T-helper 1 cell treated with Interleukin-12 subunit alpha and Interleukin-12 subunit beta and Interleukin-4 antibody, amounts not matched to agents 30 μg/mL and 1 μg/mL, for 36 hours (primary cell): ENCODE measurements around the gene MKRN2OS.
A peak's percentile ranks its signal among the peaks of the same experiment; 100 is the strongest.
"Not testable (repeated sequence)": the region's sequence is repeated elsewhere in the genome, so short reads cannot be mapped to it uniquely, and the experiment has no call there.

Experiments
- H3K27ac Mint-ChIP-seq: one replicate; pipeline ENCODE4 v1.8.0; 2021; ENCODE audit warnings: mild to moderate bottlenecking, mixed read lengths
- H3K27me3 Mint-ChIP-seq: one replicate; pipeline ENCODE4 v1.8.0; 2021; ENCODE audit warnings: low read depth, mixed read lengths
- H3K36me3 Mint-ChIP-seq: one replicate; pipeline ENCODE4 v1.8.0; 2021; ENCODE audit warnings: low read depth, mixed read lengths
- H3K4me1 Mint-ChIP-seq: one replicate; pipeline ENCODE4 v1.8.0; 2021; ENCODE audit warnings: low read depth, mixed read lengths
- H3K4me3 Mint-ChIP-seq: one replicate; pipeline ENCODE4 v1.8.0; 2021; ENCODE audit warnings: mild to moderate bottlenecking, moderate library complexity, mixed read lengths
- H3K9me3 Mint-ChIP-seq: one replicate; pipeline ENCODE4 v1.8.0; 2021; ENCODE audit warnings: mixed read lengths

The MKRN2OS gene

DNA sequence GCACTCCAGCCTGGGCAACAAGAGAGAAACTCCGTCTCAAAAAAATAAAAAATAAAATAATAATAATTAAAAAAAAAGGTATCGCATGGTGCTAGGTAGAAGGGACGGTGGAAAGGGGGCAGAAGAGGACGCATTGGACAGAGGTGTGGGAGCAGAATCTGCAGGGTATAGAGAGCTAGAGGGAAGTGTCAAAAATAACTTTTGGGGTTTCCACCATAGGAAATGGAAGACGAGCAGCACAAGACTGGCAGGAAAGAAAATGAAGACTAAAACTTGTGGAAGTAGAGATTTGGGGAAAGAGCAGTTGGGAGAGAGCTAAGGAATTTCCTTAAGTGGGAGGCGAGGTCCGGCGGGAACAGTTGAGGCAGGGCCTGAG is 11.0 kb upstream of the MKRN2OS start:
- Mint-ChIP-seq H3K36me3 (no peaks in the 10 kb centered on the region), H3K27me3 (peaks cover 30% of the 10 kb centered on the region), H3K4me3 (peak overlapping the region; percentile 92), H3K27ac (peak overlapping the region; percentile 82), H3K4me1 (peaks cover 32% of the 10 kb centered on the region), H3K9me3 (no peaks in the 10 kb centered on the region)

DNA sequence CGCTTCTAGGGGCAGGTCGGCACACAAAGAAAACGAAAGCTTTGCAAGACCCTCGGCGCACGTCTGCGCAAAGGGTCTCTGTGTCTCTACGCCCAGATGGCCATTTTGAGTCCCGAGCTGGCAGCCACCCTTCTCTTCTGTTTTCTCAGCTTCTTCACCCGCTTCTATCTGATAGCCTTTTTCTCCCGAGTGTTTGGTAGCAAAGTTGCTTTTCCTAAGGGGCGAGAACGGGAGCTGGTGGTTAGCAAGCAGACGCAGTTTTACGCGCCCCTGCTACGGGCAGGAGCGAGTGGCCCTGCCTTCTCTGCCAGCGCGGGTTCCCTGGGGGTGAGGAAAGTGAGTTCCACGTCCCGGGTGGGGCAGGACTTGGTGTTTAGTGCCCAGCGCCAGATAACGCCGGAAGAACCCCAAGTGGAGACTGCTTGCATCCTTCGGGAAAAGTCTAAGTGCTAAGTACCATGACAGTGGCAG is 8.7 kb upstream of the MKRN2OS start:
- Mint-ChIP-seq H3K4me1 (peaks cover 21% of the 10 kb centered on the region), H3K27me3 (peaks cover 38% of the 10 kb centered on the region), H3K9me3 (no peaks in the 10 kb centered on the region), H3K27ac (no peak overlapping the region), H3K36me3 (no peaks in the 10 kb centered on the region), H3K4me3 (peak overlapping the region; percentile 75)

DNA sequence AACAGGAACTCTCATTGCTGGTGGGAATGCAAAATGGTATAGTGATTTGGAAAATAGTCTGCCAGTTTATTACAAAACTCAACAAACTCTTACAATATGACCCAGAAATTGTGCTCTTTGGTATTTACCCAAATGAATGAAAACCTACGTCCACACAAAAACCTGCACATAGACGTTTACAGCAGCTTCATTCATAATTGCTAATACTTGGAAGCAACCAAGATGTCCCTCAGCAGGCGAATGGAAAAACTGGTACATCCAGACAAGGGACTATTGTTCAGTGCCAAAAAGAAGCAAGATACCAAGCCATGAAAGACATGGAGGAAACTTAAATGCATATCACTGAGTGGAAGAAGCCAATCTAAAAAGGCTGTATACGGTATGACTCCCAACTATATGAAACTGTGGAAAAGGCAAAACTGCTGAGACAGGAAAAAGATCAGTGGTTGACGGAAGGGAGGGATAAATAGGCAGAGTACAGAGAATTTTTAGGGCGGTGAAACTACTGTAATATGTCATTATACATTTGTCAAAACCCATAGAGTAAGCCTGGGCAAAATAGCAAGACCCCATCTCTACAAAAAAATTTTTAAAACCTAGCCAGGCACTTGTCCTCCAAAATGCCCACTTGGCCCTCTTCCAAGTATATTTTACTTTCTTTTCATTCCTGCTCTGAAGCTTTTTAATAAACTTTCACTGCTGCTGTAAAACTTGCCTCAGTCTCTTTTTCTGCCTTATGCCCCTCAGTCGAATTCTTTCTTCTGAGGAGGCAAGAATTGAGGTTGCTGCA is 4.9 kb upstream of the MKRN2OS start:
- no peaks in the 10 kb centered on the region for H3K36me3 Mint-ChIP-seq
- H3K9me3 Mint-ChIP-seq: no peaks in the 10 kb centered on the region
- no peak overlapping the region for H3K4me3 Mint-ChIP-seq
- peaks cover 29% of the 10 kb centered on the region for H3K27me3 Mint-ChIP-seq
- H3K4me1 Mint-ChIP-seq: peaks cover 7% of the 10 kb centered on the region
- H3K27ac Mint-ChIP-seq: no peak overlapping the region

DNA sequence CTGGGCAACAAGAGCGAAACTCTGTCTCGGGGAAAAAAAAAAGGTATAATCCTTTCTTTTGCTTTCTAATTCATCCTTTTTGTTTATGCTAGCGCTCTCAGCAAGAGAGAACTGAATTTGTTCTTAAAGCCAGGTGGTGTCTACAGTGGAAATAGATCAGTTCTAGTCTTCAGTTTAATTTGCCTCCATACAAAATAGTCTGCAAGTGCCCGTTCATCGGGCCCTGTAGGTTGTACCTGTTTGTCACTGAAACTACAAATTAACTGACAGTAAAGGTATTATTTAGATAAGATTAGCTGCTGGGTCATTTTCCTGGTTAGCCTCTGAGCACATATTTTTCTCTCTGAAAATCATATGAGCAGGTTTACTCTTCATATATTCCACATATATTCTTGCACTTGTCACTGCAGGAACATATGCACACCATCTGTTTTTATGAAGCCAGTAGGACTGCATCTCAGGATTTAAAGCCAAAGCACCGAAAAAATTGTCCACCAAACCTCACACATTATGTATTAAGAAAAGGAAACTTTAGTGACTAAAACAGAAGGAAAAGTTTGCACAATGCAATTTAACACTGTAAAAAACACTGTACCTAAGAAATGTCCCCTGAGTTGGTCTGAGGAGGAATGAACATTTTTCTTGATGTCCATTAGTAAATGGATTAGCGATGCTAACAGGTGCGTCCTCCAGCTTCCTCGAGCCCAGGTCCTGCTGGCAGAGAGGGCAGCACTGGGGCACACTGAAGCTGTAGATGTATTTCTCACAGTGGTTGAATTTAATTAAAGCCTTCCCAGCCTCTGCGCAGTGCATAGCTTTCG is 437 bp downstream of the MKRN2OS start:
- H3K27ac Mint-ChIP-seq: no peak overlapping the region
- H3K36me3 Mint-ChIP-seq: no peaks in the 10 kb centered on the region
- H3K4me1 Mint-ChIP-seq: peaks cover 3% of the 10 kb centered on the region
- no peaks in the 10 kb centered on the region for H3K9me3 Mint-ChIP-seq
- no peak overlapping the region for H3K4me3 Mint-ChIP-seq
- peaks cover 3% of the 10 kb centered on the region for H3K27me3 Mint-ChIP-seq

DNA sequence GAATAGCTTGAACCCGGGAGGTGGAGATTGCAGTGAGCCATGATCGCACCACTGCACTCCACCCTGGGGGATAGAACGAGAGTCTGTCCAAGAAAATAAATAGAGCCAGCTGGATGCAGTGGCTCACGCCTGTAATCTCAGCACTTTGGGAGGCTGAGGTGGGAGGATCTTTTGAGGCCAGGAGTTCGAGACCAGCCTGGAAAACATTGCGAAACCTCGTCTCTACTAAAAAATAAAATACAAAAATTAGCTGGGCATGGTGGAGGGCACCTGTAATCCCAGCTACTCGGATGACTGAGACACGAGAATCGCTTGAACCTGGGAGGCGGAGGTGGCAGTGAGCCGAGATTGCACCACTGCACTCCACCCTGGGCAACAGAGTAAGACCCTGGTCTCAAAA is 1.8 kb downstream of the MKRN2OS start:
- H3K4me3 Mint-ChIP-seq, H3K36me3 Mint-ChIP-seq, H3K27me3 Mint-ChIP-seq, H3K9me3 Mint-ChIP-seq, H3K4me1 Mint-ChIP-seq, H3K27ac Mint-ChIP-seq: not testable (repeated sequence)

DNA sequence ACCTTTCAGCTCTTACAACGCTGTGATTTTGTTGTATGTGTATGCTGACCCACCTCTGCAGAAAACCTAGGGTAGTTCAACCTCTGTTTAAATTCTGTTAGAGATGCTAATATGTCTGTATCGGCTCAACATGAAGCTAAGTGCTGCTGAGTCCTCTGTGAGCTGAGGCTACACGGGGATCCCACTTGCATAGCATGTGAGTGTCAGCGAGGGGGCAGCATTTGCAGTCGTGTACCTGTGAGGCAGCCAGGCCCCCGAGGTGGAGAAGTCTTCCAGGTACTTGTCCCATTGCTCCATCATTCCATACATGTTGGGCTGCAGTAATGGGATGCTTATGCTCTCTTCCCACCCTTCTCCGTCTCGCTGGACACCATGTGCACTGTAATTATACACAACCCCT is 3.7 kb downstream of the MKRN2OS start:
- Mint-ChIP-seq H3K27me3 (no peaks in the 10 kb centered on the region), H3K4me1 (peaks cover 3% of the 10 kb centered on the region), H3K36me3 (no peaks in the 10 kb centered on the region), H3K9me3 (no peaks in the 10 kb centered on the region), H3K4me3 (no peak overlapping the region), H3K27ac (no peak overlapping the region)

DNA sequence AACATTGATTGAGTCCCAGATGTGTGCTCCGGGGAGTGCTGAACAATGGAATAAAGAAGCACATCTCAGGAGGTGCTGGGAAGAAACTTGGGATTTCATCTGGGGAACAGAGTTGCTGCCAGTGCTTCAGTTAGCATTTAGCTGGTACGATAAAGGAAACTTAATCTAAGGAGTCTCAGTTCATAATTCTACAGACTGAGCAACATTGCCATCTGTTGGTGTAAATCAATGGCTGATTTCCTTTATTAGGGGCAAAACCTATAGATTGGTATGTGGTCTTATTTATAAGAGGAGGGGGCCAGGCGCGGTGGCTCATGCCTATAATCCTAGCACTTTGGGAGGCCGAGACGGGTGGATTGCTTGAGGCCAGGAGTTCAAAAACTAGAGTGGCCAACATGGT is 8.9 kb downstream of the MKRN2OS start:
- H3K27me3 Mint-ChIP-seq: no peaks in the 10 kb centered on the region
- peaks cover 1% of the 10 kb centered on the region for H3K36me3 Mint-ChIP-seq
- H3K27ac Mint-ChIP-seq: no peak overlapping the region
- H3K4me3 Mint-ChIP-seq: no peak overlapping the region
- H3K4me1 Mint-ChIP-seq: no peaks in the 10 kb centered on the region
- no peaks in the 10 kb centered on the region for H3K9me3 Mint-ChIP-seq

DNA sequence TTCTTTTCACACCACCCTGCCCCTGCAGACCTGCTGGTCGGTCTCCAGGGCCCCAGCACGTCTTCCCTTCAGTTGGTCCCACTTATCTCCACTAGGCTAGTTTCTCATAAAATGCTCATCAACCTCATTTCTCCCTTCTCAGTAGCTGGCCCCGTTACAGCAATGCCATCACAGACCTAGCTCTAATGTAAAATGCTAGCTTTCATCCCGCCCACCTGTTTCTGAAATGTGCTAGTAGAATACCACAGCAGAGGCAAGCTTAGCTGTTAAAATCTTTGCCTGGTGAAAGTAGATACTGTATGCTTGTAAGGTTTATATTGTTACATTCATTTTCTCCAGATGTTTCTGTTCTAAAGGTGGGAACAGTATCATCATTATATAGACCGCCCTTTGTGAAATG is 13.1 kb downstream of the MKRN2OS start:
- H3K36me3 Mint-ChIP-seq: peaks cover 1% of the 10 kb centered on the region

DNA sequence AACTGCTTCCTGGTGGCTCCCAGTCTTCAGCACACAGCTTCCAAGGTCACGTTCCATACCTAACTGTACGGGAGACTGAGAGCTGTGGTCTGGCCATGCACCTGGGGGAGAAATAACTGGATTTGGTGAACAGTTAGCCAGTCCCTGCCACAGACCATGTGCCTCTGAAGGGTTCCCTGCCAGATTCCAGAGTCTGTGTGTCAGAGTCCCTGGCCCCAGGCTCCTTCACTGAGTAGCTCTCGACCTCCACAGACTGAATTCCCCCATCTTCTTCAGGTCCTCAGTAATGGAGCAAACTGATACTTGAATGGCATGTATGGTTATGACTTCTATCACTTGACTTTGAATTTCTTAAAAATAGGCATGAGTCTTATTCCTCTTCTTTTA is 17.5 kb downstream of the MKRN2OS start:
- no peaks in the 10 kb centered on the region for H3K36me3 Mint-ChIP-seq
- no peaks in the 10 kb centered on the region for H3K27me3 Mint-ChIP-seq
- no peak overlapping the region for H3K4me3 Mint-ChIP-seq
- H3K9me3 Mint-ChIP-seq: no peaks in the 10 kb centered on the region
- no peaks in the 10 kb centered on the region for H3K4me1 Mint-ChIP-seq
- no peak overlapping the region for H3K27ac Mint-ChIP-seq

More for the DNA sequence above, 13.1 kb downstream of the MKRN2OS start:
- H3K4me3 Mint-ChIP-seq: no peak overlapping the region
- no peak overlapping the region for H3K27ac Mint-ChIP-seq
- H3K9me3 Mint-ChIP-seq: no peaks in the 10 kb centered on the region
- H3K27me3 Mint-ChIP-seq: no peaks in the 10 kb centered on the region
- H3K4me1 Mint-ChIP-seq: no peaks in the 10 kb centered on the region

DNA sequence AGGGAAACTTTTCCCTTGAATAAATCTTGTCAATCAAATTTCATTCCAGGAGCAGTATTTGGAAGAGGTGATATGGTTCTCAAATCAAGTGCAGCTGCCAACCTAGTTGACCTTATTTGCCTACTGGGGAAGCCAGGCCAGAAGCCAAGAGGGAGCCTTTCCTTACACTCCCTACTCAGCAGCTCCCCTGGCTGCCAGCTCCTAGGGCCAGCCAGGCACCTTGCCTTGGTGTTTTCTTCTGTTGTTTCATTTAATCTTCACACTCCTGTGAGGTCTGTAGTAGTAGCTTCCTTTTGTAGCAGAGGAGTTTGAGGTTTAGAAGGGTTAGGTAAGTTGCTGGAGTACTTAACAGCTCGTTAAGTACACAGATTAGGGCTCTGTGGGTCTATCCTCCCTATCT is 22.6 kb downstream of the MKRN2OS start:
- no peak overlapping the region for H3K27ac Mint-ChIP-seq
- H3K9me3 Mint-ChIP-seq: no peaks in the 10 kb centered on the region
- peaks cover 5% of the 10 kb centered on the region for H3K36me3 Mint-ChIP-seq
- H3K27me3 Mint-ChIP-seq: no peaks in the 10 kb centered on the region
- H3K4me1 Mint-ChIP-seq: no peaks in the 10 kb centered on the region
- H3K4me3 Mint-ChIP-seq: no peak overlapping the region

DNA sequence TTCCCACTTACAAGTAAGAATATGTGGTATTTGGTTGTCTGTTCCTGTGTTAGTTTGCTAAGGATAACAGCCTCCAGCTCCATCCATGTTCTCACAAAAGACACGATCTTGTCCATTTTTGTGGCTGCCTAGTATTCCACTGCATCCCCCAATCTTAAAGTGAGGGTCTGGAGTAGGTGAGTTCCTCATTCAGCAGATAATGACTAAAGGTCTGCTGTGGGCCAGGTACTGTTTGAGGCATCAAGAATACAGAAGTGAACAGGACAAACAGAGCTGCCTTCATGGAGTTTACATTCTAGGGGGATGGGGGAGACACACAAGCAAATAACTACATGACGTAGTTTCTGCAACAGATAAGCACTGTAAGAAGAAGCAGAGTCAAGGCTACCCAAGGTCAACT is 24.3 kb downstream of the MKRN2OS start:
- H3K27me3 Mint-ChIP-seq: no peaks in the 10 kb centered on the region
- H3K4me3 Mint-ChIP-seq: no peak overlapping the region

DNA sequence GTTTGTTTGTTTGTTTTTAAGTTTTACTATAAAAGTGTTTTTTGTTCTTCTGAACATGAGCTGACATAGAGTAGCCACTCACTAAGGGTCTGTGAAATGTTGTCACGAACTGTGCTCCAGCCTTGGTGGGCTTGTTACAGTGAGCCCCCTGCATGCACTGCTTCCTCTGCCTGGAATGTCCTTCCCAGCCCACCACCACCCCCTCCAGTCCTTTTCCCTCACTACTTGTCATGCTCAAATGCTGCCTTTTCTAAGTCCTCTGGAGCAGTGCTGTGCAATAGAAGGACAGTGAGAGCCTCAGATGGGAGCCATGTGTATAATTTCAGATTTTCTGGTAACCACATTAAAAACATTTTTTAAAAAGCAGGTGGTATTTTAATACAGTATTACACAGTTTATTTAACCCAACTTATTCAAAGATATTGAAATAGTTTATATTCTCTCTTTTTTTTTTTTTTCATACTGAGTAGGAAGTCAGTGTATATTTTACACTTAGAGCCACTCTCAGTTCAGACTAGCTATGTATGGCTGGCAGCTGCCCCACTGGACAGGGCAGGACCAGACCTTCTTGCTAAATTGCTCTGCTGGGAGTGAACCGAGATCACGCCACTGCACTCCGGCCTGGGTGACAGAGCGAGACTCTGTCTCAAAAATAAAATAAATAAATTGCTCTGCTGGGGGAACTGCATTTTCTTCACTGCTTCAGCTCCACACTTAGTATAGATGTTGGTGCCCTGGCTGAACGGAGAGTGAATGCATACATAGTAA is 26.9 kb downstream of the MKRN2OS start:
- Mint-ChIP-seq H3K4me3 (no peak overlapping the region), H3K27me3 (no peaks in the 10 kb centered on the region), H3K4me1 (no peaks in the 10 kb centered on the region), H3K36me3 (peaks cover 5% of the 10 kb centered on the region), H3K9me3 (no peaks in the 10 kb centered on the region), H3K27ac (no peak overlapping the region)

More for the DNA sequence above, 24.3 kb downstream of the MKRN2OS start:
- no peak overlapping the region for H3K27ac Mint-ChIP-seq
- H3K4me1 Mint-ChIP-seq: no peaks in the 10 kb centered on the region
- no peaks in the 10 kb centered on the region for H3K9me3 Mint-ChIP-seq
- peaks cover 5% of the 10 kb centered on the region for H3K36me3 Mint-ChIP-seq

DNA sequence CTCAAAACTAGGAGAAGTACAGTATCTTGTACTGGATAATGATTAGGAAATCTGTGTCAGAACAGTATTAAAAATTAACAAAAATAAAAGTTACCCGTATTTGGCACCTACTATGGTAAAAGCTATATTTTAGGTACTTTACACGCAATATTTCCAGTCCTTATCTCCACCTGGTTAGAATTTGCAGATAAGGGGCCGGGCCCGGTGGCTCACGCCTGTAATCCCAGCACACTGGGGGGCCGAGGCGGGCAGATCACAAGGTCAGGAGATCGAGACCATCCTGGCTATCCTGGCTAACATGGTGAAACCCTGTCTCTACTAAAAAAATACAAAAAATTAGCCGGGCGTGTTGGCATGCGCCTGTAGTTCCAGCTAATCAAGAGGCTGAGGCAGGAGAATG is 28.4 kb downstream of the MKRN2OS start:
- H3K4me1 Mint-ChIP-seq: no peaks in the 10 kb centered on the region
- no peak overlapping the region for H3K4me3 Mint-ChIP-seq
- H3K9me3 Mint-ChIP-seq: no peaks in the 10 kb centered on the region
- H3K27me3 Mint-ChIP-seq: no peaks in the 10 kb centered on the region
- H3K27ac Mint-ChIP-seq: no peak overlapping the region
- H3K36me3 Mint-ChIP-seq: peaks cover 5% of the 10 kb centered on the region

DNA sequence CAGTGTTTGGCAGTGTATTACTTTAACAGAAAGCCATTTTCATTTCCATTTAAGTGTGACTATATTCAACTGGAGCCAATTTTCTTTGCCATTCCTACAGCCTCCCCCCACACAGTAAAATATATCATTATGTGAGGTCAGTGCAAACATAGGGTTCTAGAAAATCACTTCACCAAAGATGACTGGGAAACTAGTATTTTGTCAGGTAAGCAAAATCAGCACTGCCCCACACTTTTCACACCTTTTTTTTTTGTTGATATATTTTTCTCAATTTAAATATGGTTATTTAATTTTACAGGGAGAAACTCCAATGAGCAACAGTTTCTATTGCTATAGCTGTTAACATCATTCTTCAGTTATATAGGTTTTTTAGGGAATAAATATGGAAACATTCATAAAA is 29.7 kb downstream of the MKRN2OS start:
- Mint-ChIP-seq H3K27ac (no peak overlapping the region), H3K4me1 (no peaks in the 10 kb centered on the region), H3K36me3 (no peaks in the 10 kb centered on the region), H3K9me3 (no peaks in the 10 kb centered on the region), H3K4me3 (no peak overlapping the region), H3K27me3 (no peaks in the 10 kb centered on the region)
